Measurements from ENCODE around the gene DAP.

The DAP gene

GRCh38 chr5:10661401-10661800 lies 99.6 kb downstream of the DAP start:
- peaks cover 24% of the 10 kb centered on the region for H3K4me1 Mint-ChIP-seq
- no peak for TF ChIP-seq CTCF (IDR thresholded peaks at IDR 0.05; ENCODE audit: unreplicated experiment in 3 of 3)
- H3K9me3 Mint-ChIP-seq, result no peaks in the 10 kb centered on the region
- H3K27me3 Mint-ChIP-seq (ENCODE audit: low read depth), result peaks cover 16% of the 10 kb centered on the region
- no peak overlapping the region for H3K4me3 Mint-ChIP-seq
- no peaks in the 10 kb centered on the region for H3K36me3 Mint-ChIP-seq (ENCODE audit: low read depth)
- H3K27ac Mint-ChIP-seq, result no peak overlapping the region

- no peak overlapping the region for H3K4me3 Mint-ChIP-seq
- H3K4me1 Mint-ChIP-seq, result peaks cover 24% of the 10 kb centered on the region
- no peak overlapping the region for H3K27ac Mint-ChIP-seq
- H3K36me3 Mint-ChIP-seq (ENCODE audit: low read depth), result no peaks in the 10 kb centered on the region
- TF ChIP-seq CTCF (IDR thresholded peaks at IDR 0.05; ENCODE audit: unreplicated experiment in 3 of 3), result no peak
- H3K27me3 Mint-ChIP-seq (ENCODE audit: low read depth), result peaks cover 19% of the 10 kb centered on the region
- no peaks in the 10 kb centered on the region for H3K9me3 Mint-ChIP-seq
Measured at GRCh38 chr5:10660720-10661387, 100.2 kb downstream of the DAP start.

- H3K4me1 Mint-ChIP-seq, result peaks cover 27% of the 10 kb centered on the region
- TF ChIP-seq CTCF (IDR thresholded peaks at IDR 0.05; ENCODE audit: unreplicated experiment in 3 of 3), result no peak
- H3K27me3 Mint-ChIP-seq (ENCODE audit: low read depth), result peaks cover 20% of the 10 kb centered on the region
- H3K36me3 Mint-ChIP-seq (ENCODE audit: low read depth), result no peaks in the 10 kb centered on the region
- no peak overlapping the region for H3K4me3 Mint-ChIP-seq
- H3K9me3 Mint-ChIP-seq, result no peaks in the 10 kb centered on the region
- H3K27ac Mint-ChIP-seq, result no peak overlapping the region
Measured at GRCh38 chr5:10660135-10660534, 100.9 kb downstream of the DAP start.

- TF ChIP-seq CTCF (IDR thresholded peaks at IDR 0.05; ENCODE audit: unreplicated experiment in 3 of 3), result no peak
- H3K36me3 Mint-ChIP-seq (ENCODE audit: low read depth), result no peaks in the 10 kb centered on the region
- no peak overlapping the region for H3K27ac Mint-ChIP-seq
- H3K4me3 Mint-ChIP-seq, result no peak overlapping the region
- H3K4me1 Mint-ChIP-seq, result peaks cover 28% of the 10 kb centered on the region
- H3K27me3 Mint-ChIP-seq (ENCODE audit: low read depth), result peaks cover 21% of the 10 kb centered on the region
- no peaks in the 10 kb centered on the region for H3K9me3 Mint-ChIP-seq
Measured at GRCh38 chr5:10658265-10658664, 102.8 kb downstream of the DAP start.

- peaks cover 14% of the 10 kb centered on the region for H3K27me3 Mint-ChIP-seq (ENCODE audit: low read depth)
- no peaks in the 10 kb centered on the region for H3K9me3 Mint-ChIP-seq
- no peaks in the 10 kb centered on the region for H3K36me3 Mint-ChIP-seq (ENCODE audit: low read depth)
- H3K4me3 Mint-ChIP-seq, result no peak overlapping the region
- no peak overlapping the region for H3K27ac Mint-ChIP-seq
- peaks cover 31% of the 10 kb centered on the region for H3K4me1 Mint-ChIP-seq
- TF ChIP-seq CTCF (IDR thresholded peaks at IDR 0.05; ENCODE audit: unreplicated experiment in 3 of 3), result no peak
Measured at GRCh38 chr5:10655972-10656830, 104.8 kb downstream of the DAP start.
